A549 (cell line): Measurements from ENCODE around the gene SEMA3B. TPM values are rescaled to one million over a fixed set of nuclear protein-coding genes. Genes with fewer than 3 reads are reported as not detected.

ENCODE experiments used
- ATAC-seq, 2 experiments: fragments of 200-7000 bp in 1 of 2; fragments of >200 bp in 1 of 2; cut with Nextera tagmentation in 1 of 2; cut with Tn5 transposase in 1 of 2; 3 replicates each; pipeline versions ENCODE4 v1.8.0 to v1.9.1; 2018 to 2020; ENCODE audit warnings: mild to moderate bottlenecking in 1 of 2, moderate library complexity in 1 of 2
- CTCF ChIA-PET: fragments of 300-600 bp; sonication (Branson Sonifier 250); formaldehyde crosslinking; extraction: SDS; loops from one replicate; lab custom pipeline; 2021; ENCODE audit warnings: antibody characterized with exemption, inconsistent platforms; lab: Yijun Ruan, JAX
- POLR2A ChIA-PET: fragments of 350-600 bp; formaldehyde crosslinking; extraction: SDS; loops from one replicate; lab custom pipeline; 2021; ENCODE audit warnings: antibody characterized with exemption, inconsistent platforms; lab: Yijun Ruan, JAX
- DNase-seq, 2 experiments: peaks; one replicate each; pipeline versions ENCODE4 v3.0.0 to v3.0.0-alpha.2; 2011 to 2016; ENCODE audit warnings: low read depth in 1 of 2, low spot score in 1 of 2
- FAIRE-seq: peaks from 2 replicates; lab custom pipeline; 2011; peaks lifted over from hg19 to GRCh38; lab: Jason Lieb, UNC
- H3K27ac ChIP-seq, 2 experiments: fragments of >200 bp; sonication (Bioruptor Twin); formaldehyde crosslinking; 3 replicates each; pipeline ENCODE4 v1.5.1; 2016 to 2017
- H3K4me1 ChIP-seq: fragments of >200 bp; sonication (Bioruptor Twin); formaldehyde crosslinking; 3 replicates; pipeline ENCODE4 v1.6.1; 2016
- H3K4me2 ChIP-seq: fragments of >200 bp; sonication (Bioruptor Twin); formaldehyde crosslinking; 3 replicates; pipeline ENCODE4 v1.6.1; 2016
- H3K4me3 ChIP-seq: fragments of >200 bp; sonication (Bioruptor Twin); formaldehyde crosslinking; 3 replicates; pipeline ENCODE4 v1.5.1; 2016
- H3K9me3 ChIP-seq: fragments of >200 bp; sonication (Bioruptor Twin); formaldehyde crosslinking; 3 replicates; pipeline ENCODE4 v1.6.1; 2016
- CHD4 ChIP-seq: fragments of 200-600 bp; sonication (generic); IDR thresholded peaks from 2 replicates; pipeline ENCODE4 v1.6.1; 2016; ENCODE audit warnings: antibody characterized with exemption, mild to moderate bottlenecking, borderline replicate concordance
- ESRRA ChIP-seq: fragments of 150-350 bp; IDR thresholded peaks from 2 replicates; pipeline ENCODE4 v1.6.1; 2014; ENCODE audit warnings: mild to moderate bottlenecking, low read length, borderline replicate concordance
- HEYL ChIP-seq: fragments of 250-450 bp; sonication (Bioruptor Pico); IDR thresholded peaks from 2 replicates; pipeline ENCODE4 v1.8.0; 2021; ENCODE audit warnings: mild to moderate bottlenecking, moderate library complexity
- HOXB5 ChIP-seq: fragments of 250-450 bp; sonication (Bioruptor Pico); IDR thresholded peaks from 2 replicates; pipeline ENCODE4 v1.5.0; 2020; ENCODE audit warnings: mild to moderate bottlenecking, moderate library complexity
- JUN ChIP-seq, 2 experiments: fragments of >200 bp; sonication (Bioruptor Twin); formaldehyde crosslinking; IDR thresholded peaks; 2 replicates in 1 of 2; 3 replicates in 1 of 2; pipeline ENCODE4 v1.6.1; 2016 to 2017
- PHF8 ChIP-seq: fragments of 200-600 bp; sonication (generic); IDR thresholded peaks from 2 replicates; pipeline ENCODE4 v1.6.1; 2016; ENCODE audit warnings: low read depth, mild to moderate bottlenecking, antibody characterized with exemption, moderate library complexity, borderline replicate concordance
- POLR2A ChIP-seq: IDR thresholded peaks from 2 replicates; pipeline ENCODE4 v1.6.1; 2012; ENCODE audit warnings: mild to moderate bottlenecking, low read length
- RAD21 ChIP-seq, 2 experiments: fragments of >200 bp in 1 of 2; sonication (Bioruptor Twin) in 1 of 2; formaldehyde crosslinking in 1 of 2; IDR thresholded peaks in 1 of 2; conservative IDR thresholded peaks in 1 of 2; 2 replicates in 1 of 2; 3 replicates in 1 of 2; pipeline ENCODE4 v1.6.1; 2012 to 2018; ENCODE audit warnings: inconsistent platforms in 1 of 2
- RFX5 ChIP-seq: fragments of 450-650 bp; IDR thresholded peaks from 2 replicates; pipeline ENCODE4 v1.7.1; 2014; ENCODE audit warnings: antibody characterized with exemption, mild to moderate bottlenecking, moderate library complexity
- TP53 ChIP-seq: fragments of 250-450 bp; sonication (Bioruptor Pico); IDR thresholded peaks from 2 replicates; pipeline ENCODE4 v1.5.0; 2021; ENCODE audit warnings: mild to moderate bottlenecking, moderate library complexity
- WGBS: methylation state at CpG from one replicate; pipeline ENCODE4 v1.1.6; 2017; ENCODE audit errors: missing lambda C conversion rate; 5-methylcytosine and 5-hydroxymethylcytosine counted together
- polyA plus RNA-seq, 4 experiments: library from polyadenylated mRNA; depleted of rRNA in 3 of 4; stranded (reverse); fragments of >200 nt; fragmentation: RNase III in 1 of 4; extraction: RNeasy Plus Mini Kit Qiagen cat#74134 plus additional on column Dnase treatment in 1 of 4; gene quantifications; 2 replicates in 3 of 4; 3 replicates in 1 of 4; pipeline ENCODE4 v1.2.3, GENCODE V29; 2011 to 2017
- TF ChIP-seq, protein P1 (sequence below): fragments of 450-650 bp; IDR thresholded peaks from 2 replicates; pipeline ENCODE4 v1.6.1; 2014; ENCODE audit warnings: antibody characterized with exemption
- TF ChIP-seq, protein P2 (sequence below): fragments of 250-450 bp; sonication (Bioruptor Pico); IDR thresholded peaks from 2 replicates; pipeline ENCODE4 v1.5.0; 2020; ENCODE audit warnings: low read depth, mild to moderate bottlenecking, moderate library complexity
- TF ChIP-seq, protein P3 (sequence below): IDR thresholded peaks from 2 replicates; pipeline ENCODE4 v1.6.1; 2012
- TF ChIP-seq, protein P4 (sequence below): fragments of >200 bp; sonication (Bioruptor Twin); formaldehyde crosslinking; IDR thresholded peaks from 3 replicates; pipeline ENCODE4 v1.6.1; 2016
- TF ChIP-seq, protein P5 (sequence below): fragments of 200-600 bp; sonication (generic); IDR thresholded peaks from 2 replicates; pipeline ENCODE4 v1.6.1; 2016; ENCODE audit warnings: antibody characterized with exemption, mild to moderate bottlenecking, moderate library complexity
- TF ChIP-seq, protein P6 (sequence below): IDR thresholded peaks from 2 replicates; pipeline ENCODE4 v1.6.1; 2012; ENCODE audit warnings: low read depth, borderline replicate concordance
- TF ChIP-seq, protein P7 (sequence below): fragments of 250-450 bp; sonication (Bioruptor Pico); IDR thresholded peaks from 2 replicates; pipeline ENCODE4 v1.5.0; 2021; ENCODE audit warnings: mild to moderate bottlenecking, moderate library complexity, borderline replicate concordance

SEMA3B gene
- polyA plus RNA-seq, 2 of the 4 experiments (the other 2 are of a cell fraction): 6.5 to 7.4 TPM

DNA sequence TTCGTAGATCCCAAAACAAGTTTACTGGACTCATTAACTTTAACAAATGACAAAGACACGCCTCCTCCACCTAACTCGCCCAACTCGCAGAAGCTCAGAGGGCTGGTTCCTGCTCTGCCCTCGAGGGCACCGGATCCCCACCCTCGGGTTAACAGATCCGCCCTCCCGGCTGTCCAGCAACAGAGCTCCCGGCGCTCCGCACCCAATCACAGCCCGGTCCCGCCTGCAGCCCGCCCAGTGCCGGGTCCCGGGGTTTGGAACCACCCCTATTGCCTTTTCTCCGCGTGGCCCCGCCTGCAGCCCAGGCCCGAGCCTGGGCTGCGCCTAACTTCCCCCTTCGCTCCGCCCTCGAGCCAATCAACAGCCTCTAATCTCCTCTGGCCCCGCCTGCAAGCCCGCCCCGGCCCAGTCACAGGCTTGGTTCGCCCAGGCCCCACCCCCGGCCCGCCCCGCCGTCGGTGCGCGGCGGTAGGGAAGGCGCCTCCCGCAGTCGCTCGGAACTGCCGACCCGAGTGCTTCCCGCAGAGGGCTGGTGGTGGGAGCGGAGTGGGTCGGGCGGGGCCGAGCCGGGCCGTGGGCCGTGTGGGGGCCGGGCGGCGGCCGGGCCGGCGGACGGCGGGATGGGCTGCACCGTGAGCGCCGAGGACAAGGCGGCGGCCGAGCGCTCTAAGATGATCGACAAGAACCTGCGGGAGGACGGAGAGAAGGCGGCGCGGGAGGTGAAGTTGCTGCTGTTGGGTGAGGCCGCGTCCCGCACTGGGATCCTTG lies 33.0 kb upstream of the SEMA3B start, which contains the start of gene GNAI2:
GNAI2 (plus strand) TSS at position 489 of the 768 bp plus-strand sequence; CDS start at position 621, 132 bp downstream.
- 1% methylated on average over 18 of the region's 75 CpGs for WGBS
- POLR2A ChIA-PET: interaction anchor here (0.8 to 1.5 kb wide), 12 partner anchors 8 to 66 kb away, joined by 3 to 16 read pairs (median 4); partner anchors contain the start of genes IFRD2, LSMEM2 and SEMA3B
- DNase-seq: peak; percentile 93 to 94
- no peak for FAIRE-seq
- Histone ChIP-seq H3K4me3 (peak within 1 kb of the TSS; percentile 69), H3K27ac (peak within 1 kb of the TSS; percentile 76 to 91), H3K4me1 (peaks cover 30% of the 10 kb centered on the region), H3K4me2 (peak within 1 kb of the TSS; percentile 99), H3K9me3 (no peaks in the 10 kb centered on the region)
- TF ChIP-seq RAD21 (conservative IDR thresholded peaks at IDR 0.05 in 1 of 2, IDR thresholded peaks at IDR 0.05 in 1 of 2) (no peak), PHF8 (peak; percentile 40; the same call in 1 of the 2 replicates), ESRRA (no peak), POLR2A (peak; percentile 84), RFX5 (0 out of 2 replicates have a peak, but pooled peaks have one; percentile 12), JUN (IDR thresholded peaks at IDR 0.05) (peak in 1 of 2 experiments; percentile 30; a peak in 1 of 5 replicates), HOXB5 (CRISPR knock-in tag) (no peak), CHD4 (no peak)
- TF ChIP-seq, protein P1, sequence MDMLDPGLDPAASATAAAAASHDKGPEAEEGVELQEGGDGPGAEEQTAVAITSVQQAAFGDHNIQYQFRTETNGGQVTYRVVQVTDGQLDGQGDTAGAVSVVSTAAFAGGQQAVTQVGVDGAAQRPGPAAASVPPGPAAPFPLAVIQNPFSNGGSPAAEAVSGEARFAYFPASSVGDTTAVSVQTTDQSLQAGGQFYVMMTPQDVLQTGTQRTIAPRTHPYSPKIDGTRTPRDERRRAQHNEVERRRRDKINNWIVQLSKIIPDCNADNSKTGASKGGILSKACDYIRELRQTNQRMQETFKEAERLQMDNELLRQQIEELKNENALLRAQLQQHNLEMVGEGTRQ: no peak
- TF ChIP-seq, protein P2, sequence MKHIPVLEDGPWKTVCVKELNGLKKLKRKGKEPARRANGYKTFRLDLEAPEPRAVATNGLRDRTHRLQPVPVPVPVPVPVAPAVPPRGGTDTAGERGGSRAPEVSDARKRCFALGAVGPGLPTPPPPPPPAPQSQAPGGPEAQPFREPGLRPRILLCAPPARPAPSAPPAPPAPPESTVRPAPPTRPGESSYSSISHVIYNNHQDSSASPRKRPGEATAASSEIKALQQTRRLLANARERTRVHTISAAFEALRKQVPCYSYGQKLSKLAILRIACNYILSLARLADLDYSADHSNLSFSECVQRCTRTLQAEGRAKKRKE: no peak
- TF ChIP-seq, protein P3, sequence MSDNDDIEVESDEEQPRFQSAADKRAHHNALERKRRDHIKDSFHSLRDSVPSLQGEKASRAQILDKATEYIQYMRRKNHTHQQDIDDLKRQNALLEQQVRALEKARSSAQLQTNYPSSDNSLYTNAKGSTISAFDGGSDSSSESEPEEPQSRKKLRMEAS: peak; percentile 31; the same call in 1 of the 2 replicates
- TF ChIP-seq, protein P4, sequence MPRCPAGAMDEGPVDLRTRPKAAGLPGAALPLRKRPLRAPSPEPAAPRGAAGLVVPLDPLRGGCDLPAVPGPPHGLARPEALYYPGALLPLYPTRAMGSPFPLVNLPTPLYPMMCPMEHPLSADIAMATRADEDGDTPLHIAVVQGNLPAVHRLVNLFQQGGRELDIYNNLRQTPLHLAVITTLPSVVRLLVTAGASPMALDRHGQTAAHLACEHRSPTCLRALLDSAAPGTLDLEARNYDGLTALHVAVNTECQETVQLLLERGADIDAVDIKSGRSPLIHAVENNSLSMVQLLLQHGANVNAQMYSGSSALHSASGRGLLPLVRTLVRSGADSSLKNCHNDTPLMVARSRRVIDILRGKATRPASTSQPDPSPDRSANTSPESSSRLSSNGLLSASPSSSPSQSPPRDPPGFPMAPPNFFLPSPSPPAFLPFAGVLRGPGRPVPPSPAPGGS: peak; percentile 58; the same call in 1 of the 3 replicates
- CTCF ChIA-PET: interaction anchor here (0.7 to 16.1 kb wide), 9 partner anchors 9 to 89 kb away, joined by 3 to 219 read pairs (median 3); partner anchors contain the start of genes HYAL3 and NAA80
- ATAC-seq: peak; percentile 95 to 98

DNA sequence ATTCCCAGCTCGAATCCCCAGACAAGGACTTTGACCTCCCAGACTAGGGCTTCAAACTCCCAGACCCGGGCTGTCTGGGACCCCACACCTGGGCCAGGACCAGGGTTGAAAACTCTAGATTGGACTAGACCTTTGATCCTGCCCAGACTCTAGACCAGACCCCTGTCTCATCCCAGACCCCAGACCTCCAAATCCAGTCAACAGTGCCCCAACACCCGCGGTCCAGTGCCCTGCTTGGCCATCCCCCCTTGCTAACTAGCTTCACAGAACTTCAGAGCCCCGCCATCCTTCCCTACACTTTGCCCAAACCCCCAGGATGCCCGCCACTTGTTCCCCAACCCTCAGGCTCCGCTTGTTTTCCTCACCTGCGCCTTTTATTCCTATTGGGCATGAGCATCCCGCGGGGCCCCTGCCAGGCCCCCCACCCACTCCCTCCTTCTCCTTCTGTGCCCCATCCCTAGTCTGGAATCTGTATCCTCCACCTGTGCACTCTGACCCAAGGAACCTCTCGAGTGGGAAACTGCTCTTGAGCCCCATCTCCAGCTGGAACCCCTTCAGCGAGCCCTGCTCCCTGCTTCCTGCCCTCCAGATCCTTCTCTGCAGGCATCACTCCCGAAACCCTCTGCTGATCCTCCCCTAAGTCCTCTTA lies 32.3 kb upstream of the SEMA3B start:
- WGBS: 34% methylated on average over 13 of the region's 13 CpGs
- CTCF ChIA-PET: interaction anchor here (0.9 to 16.1 kb wide), 5 partner anchors 9 to 89 kb away, joined by 3 to 219 read pairs (median 12); no protein-coding TSS in a partner anchor
- peak overlapping the region; percentile 99 for H3K4me2 ChIP-seq
- no peak for FAIRE-seq
- TF ChIP-seq, protein P5, sequence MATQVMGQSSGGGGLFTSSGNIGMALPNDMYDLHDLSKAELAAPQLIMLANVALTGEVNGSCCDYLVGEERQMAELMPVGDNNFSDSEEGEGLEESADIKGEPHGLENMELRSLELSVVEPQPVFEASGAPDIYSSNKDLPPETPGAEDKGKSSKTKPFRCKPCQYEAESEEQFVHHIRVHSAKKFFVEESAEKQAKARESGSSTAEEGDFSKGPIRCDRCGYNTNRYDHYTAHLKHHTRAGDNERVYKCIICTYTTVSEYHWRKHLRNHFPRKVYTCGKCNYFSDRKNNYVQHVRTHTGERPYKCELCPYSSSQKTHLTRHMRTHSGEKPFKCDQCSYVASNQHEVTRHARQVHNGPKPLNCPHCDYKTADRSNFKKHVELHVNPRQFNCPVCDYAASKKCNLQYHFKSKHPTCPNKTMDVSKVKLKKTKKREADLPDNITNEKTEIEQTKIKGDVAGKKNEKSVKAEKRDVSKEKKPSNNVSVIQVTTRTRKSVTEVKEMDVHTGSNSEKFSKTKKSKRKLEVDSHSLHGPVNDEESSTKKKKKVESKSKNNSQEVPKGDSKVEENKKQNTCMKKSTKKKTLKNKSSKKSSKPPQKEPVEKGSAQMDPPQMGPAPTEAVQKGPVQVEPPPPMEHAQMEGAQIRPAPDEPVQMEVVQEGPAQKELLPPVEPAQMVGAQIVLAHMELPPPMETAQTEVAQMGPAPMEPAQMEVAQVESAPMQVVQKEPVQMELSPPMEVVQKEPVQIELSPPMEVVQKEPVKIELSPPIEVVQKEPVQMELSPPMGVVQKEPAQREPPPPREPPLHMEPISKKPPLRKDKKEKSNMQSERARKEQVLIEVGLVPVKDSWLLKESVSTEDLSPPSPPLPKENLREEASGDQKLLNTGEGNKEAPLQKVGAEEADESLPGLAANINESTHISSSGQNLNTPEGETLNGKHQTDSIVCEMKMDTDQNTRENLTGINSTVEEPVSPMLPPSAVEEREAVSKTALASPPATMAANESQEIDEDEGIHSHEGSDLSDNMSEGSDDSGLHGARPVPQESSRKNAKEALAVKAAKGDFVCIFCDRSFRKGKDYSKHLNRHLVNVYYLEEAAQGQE: no peak
- TF ChIP-seq, protein P6, sequence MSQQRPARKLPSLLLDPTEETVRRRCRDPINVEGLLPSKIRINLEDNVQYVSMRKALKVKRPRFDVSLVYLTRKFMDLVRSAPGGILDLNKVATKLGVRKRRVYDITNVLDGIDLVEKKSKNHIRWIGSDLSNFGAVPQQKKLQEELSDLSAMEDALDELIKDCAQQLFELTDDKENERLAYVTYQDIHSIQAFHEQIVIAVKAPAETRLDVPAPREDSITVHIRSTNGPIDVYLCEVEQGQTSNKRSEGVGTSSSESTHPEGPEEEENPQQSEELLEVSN: no peak
- TF ChIP-seq PHF8 (0 out of 2 replicates have a peak, but pooled peaks have one; percentile 1), TP53 (no peak), HEYL (CRISPR knock-in tag) (no peak)
- TF ChIP-seq, protein P4: no peak
- TF ChIP-seq, protein P7, sequence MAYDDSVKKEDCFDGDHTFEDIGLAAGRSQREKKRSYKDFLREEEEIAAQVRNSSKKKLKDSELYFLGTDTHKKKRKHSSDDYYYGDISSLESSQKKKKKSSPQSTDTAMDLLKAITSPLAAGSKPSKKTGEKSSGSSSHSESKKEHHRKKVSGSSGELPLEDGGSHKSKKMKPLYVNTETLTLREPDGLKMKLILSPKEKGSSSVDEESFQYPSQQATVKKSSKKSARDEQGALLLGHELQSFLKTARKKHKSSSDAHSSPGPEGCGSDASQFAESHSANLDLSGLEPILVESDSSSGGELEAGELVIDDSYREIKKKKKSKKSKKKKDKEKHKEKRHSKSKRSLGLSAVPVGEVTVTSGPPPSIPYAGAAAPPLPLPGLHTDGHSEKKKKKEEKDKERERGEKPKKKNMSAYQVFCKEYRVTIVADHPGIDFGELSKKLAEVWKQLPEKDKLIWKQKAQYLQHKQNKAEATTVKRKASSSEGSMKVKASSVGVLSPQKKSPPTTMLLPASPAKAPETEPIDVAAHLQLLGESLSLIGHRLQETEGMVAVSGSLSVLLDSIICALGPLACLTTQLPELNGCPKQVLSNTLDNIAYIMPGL (CRISPR knock-in tag): no peak
- TF ChIP-seq, all 56 proteins: peak for 1
- DNase-seq: no peak
- Histone ChIP-seq H3K27ac (peak overlapping the region; percentile 76 to 91), H3K9me3 (no peaks in the 10 kb centered on the region), H3K4me3 (peak overlapping the region; percentile 69), H3K4me1 (peaks cover 30% of the 10 kb centered on the region)
- ATAC-seq: no peak
- POLR2A ChIA-PET: interaction anchor here (0.7 to 1.3 kb wide), 2 partner anchors 10 to 29 kb away, joined by 3 to 4 read pairs; no protein-coding TSS in a partner anchor
